ENCODE measurements around the gene AARS1. TPM values are rescaled to one million over a fixed set of nuclear protein-coding genes. Genes with fewer than 3 reads are reported as not detected.
A peak's percentile ranks its signal among the peaks of the same experiment; 100 is the strongest.
"Not testable (repeated sequence)": the region's sequence is repeated elsewhere in the genome, so short reads cannot be mapped to it uniquely, and the experiment has no call there.

AARS1 gene
- polyA plus RNA-seq (2012; ENCODE audit: missing spikeins), result 63.3 TPM

- peak; percentile 86 for TF ChIP-seq POLR2AphosphoS5 (IDR thresholded peaks at IDR 0.05; ENCODE audit: low read depth, low read length)
- peak; percentile 80 for TF ChIP-seq TAF1 (IDR thresholded peaks at IDR 0.05; ENCODE audit: borderline replicate concordance, low read depth, low read length)
- peak; percentile 92 for TF ChIP-seq POLR2A (IDR thresholded peaks at IDR 0.05; ENCODE audit: low read depth, low read length)
- peak; percentile 83 for FAIRE-seq
- DNase-seq (ENCODE audit: insufficient read length), result peak; percentile 83
Measured at GRCh38 chr16:70289229-70290094, at the start of gene AARS1. Gene AARS1, minus strand, starts transcription at chr16:70289506. Its CDS starts 6,743 bp downstream, at chr16:70282763.

GRCh38 chr16:70337814-70338213 lies 48.5 kb upstream of the AARS1 start:
- no peak for DNase-seq (ENCODE audit: insufficient read length)
- FAIRE-seq, result no peak
- no peak for TF ChIP-seq POLR2AphosphoS5 (IDR thresholded peaks at IDR 0.05; ENCODE audit: low read depth, low read length)
- TF ChIP-seq TAF1 (IDR thresholded peaks at IDR 0.05; ENCODE audit: borderline replicate concordance, low read depth, low read length), result no peak
- no peak for TF ChIP-seq POLR2A (IDR thresholded peaks at IDR 0.05; ENCODE audit: low read depth, low read length)

GRCh38 chr16:70332728-70333127 lies 43.4 kb upstream of the AARS1 start:
- not testable (repeated sequence) for FAIRE-seq; DNase-seq (ENCODE audit: insufficient read length)

- TF ChIP-seq TAF1 (IDR thresholded peaks at IDR 0.05; ENCODE audit: borderline replicate concordance, low read depth, low read length) (no peak), POLR2A (IDR thresholded peaks at IDR 0.05; ENCODE audit: low read depth, low read length) (no peak), POLR2AphosphoS5 (IDR thresholded peaks at IDR 0.05; ENCODE audit: low read depth, low read length) (no peak)
- FAIRE-seq (peak; percentile 63), DNase-seq (ENCODE audit: insufficient read length) (no peak)
Measured at GRCh38 chr16:70331588-70332358, 42.5 kb upstream of the AARS1 start.

- no peak for FAIRE-seq
- DNase-seq (ENCODE audit: insufficient read length), result no peak
- TF ChIP-seq TAF1 (IDR thresholded peaks at IDR 0.05; ENCODE audit: borderline replicate concordance, low read depth, low read length) (no peak), POLR2A (IDR thresholded peaks at IDR 0.05; ENCODE audit: low read depth, low read length) (no peak), POLR2AphosphoS5 (IDR thresholded peaks at IDR 0.05; ENCODE audit: low read depth, low read length) (no peak)
Measured at GRCh38 chr16:70331091-70331490, 41.8 kb upstream of the AARS1 start.

- no peak for DNase-seq (ENCODE audit: insufficient read length)
- TF ChIP-seq POLR2AphosphoS5 (IDR thresholded peaks at IDR 0.05; ENCODE audit: low read depth, low read length) (no peak), TAF1 (IDR thresholded peaks at IDR 0.05; ENCODE audit: borderline replicate concordance, low read depth, low read length) (no peak), POLR2A (IDR thresholded peaks at IDR 0.05; ENCODE audit: low read depth, low read length) (no peak)
- FAIRE-seq, result no peak
Measured at GRCh38 chr16:70324998-70325747, 35.9 kb upstream of the AARS1 start.

GRCh38 chr16:70320121-70320520 lies 30.8 kb upstream of the AARS1 start:
- DNase-seq (ENCODE audit: insufficient read length) (no peak), FAIRE-seq (no peak)
- TF ChIP-seq POLR2A (IDR thresholded peaks at IDR 0.05; ENCODE audit: low read depth, low read length) (no peak), POLR2AphosphoS5 (IDR thresholded peaks at IDR 0.05; ENCODE audit: low read depth, low read length) (no peak), TAF1 (IDR thresholded peaks at IDR 0.05; ENCODE audit: borderline replicate concordance, low read depth, low read length) (no peak)

GRCh38 chr16:70307726-70308125 lies 18.4 kb upstream of the AARS1 start:
- FAIRE-seq; DNase-seq (ENCODE audit: insufficient read length): not testable (repeated sequence)

- no peak for TF ChIP-seq POLR2AphosphoS5 (IDR thresholded peaks at IDR 0.05; ENCODE audit: low read depth, low read length)
- no peak for TF ChIP-seq TAF1 (IDR thresholded peaks at IDR 0.05; ENCODE audit: borderline replicate concordance, low read depth, low read length)
- no peak for TF ChIP-seq POLR2A (IDR thresholded peaks at IDR 0.05; ENCODE audit: low read depth, low read length)
- DNase-seq (ENCODE audit: insufficient read length), result no peak
- FAIRE-seq, result no peak
Measured at GRCh38 chr16:70306880-70307279, 17.6 kb upstream of the AARS1 start.

GRCh38 chr16:70304892-70305448 lies 15.7 kb upstream of the AARS1 start:
- TF ChIP-seq POLR2A (IDR thresholded peaks at IDR 0.05; ENCODE audit: low read depth, low read length), result no peak
- TF ChIP-seq TAF1 (IDR thresholded peaks at IDR 0.05; ENCODE audit: borderline replicate concordance, low read depth, low read length), result no peak
- no peak for TF ChIP-seq POLR2AphosphoS5 (IDR thresholded peaks at IDR 0.05; ENCODE audit: low read depth, low read length)
- FAIRE-seq (no peak), DNase-seq (ENCODE audit: insufficient read length) (no peak)

GRCh38 chr16:70302745-70303144 lies 13.4 kb upstream of the AARS1 start:
- no peak for DNase-seq (ENCODE audit: insufficient read length)
- no peak for FAIRE-seq
- TF ChIP-seq POLR2AphosphoS5 (IDR thresholded peaks at IDR 0.05; ENCODE audit: low read depth, low read length) (no peak), TAF1 (IDR thresholded peaks at IDR 0.05; ENCODE audit: borderline replicate concordance, low read depth, low read length) (no peak), POLR2A (IDR thresholded peaks at IDR 0.05; ENCODE audit: low read depth, low read length) (no peak)
